Measurements from ENCODE around the gene SPATA19.

SPATA19 gene

DNA sequence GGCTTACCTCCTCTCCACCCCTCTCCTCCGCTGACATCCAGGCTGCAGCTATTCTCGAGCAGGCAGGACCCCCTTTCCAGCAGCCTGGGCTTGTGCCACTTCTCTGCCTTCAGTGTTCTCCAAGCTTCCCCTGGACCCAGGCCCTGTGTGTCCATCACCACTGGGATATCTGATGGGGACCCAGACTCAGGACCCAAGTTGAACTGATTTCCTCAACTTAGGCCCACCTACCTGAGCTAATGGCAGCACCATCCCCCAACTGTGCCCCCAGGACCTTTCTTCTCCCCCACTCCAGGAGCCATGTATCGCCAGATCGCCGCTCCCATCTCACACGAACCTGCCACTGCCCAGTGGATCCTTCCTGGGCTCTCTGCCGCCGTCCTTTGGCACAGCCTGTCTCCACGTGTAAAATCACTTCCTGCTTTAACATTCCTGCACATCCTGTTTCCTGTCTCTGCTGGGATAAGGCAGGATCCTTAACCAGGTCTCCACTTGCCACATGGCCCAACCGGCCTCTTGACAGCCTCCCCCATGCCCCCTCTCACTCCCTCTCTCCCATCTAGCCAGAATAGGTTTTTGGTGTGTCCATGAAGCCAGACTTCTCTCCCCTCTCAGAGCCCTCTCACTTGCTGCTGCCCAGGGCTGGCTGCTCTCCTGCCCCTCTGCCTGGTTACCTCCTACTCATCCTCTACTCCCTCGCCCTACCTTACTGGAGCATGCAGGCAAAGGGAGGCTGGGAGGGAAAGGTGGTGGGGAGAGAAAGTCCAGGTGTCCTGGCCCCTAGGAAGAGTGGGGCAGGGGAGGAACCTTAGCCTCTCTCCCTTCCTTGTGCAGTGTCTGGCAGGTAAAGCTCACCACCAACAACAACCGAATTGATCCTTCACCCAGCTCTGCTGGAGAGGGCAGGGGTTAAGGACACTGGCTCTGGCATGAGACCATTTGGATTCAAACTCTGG lies 9.4 kb downstream of the SPATA19 start:
- DNase-seq (ENCODE audit: low read depth), result no peak

GRCh38 chr11:133834682-133835592 lies 10.4 kb downstream of the SPATA19 start:
- peak; percentile 61 for DNase-seq (ENCODE audit: low read depth)

GRCh38 chr11:133833898-133834681 lies 11.2 kb downstream of the SPATA19 start:
- DNase-seq (ENCODE audit: low read depth), result no peak

DNA sequence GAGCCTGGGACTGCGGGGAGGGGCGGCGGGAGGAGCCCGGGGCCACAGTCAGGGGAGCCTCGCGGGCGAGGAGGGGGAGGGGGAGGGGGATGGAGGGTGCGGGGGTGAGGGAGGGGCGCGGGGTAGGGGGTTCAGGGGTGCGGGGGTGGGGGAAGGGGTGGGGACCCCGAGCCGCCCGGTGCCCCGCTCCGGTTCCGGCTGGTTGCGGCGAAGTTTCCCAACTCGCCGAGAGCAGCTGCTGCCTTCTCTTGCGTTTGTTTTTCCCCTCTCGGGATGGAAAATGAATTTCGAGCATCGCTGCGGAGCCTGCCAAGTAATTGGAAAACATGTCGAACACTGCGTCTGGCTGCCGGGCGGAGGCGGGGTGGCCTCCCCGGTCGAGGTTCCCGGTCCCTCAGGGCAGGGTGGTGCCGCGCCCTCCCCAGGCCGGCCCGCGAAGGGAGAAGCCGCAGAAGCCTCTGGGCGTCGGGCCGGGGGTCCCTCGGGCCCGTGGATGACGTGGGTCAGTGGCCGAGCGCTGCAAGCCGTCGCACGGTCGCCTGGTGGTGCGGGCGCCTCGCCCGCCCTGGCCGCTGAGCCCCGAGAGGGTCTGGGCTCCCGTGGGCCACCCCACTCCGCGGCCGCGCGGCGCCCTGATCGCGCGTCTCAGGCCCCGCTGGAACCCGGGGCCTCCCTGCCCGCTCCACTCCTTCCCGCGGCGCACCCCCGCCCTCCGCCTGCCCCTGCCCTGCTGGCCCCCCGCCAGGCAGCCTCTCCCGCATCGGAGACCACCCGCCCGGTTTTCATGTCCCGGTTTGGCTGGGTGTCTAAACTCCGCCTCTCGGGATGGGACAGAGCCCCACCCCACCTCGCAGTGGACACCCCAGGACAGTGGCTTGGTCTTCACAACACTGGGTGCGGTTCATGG lies 12.1 kb downstream of the SPATA19 start:
- DNase-seq (ENCODE audit: low read depth), result no peak

DNA sequence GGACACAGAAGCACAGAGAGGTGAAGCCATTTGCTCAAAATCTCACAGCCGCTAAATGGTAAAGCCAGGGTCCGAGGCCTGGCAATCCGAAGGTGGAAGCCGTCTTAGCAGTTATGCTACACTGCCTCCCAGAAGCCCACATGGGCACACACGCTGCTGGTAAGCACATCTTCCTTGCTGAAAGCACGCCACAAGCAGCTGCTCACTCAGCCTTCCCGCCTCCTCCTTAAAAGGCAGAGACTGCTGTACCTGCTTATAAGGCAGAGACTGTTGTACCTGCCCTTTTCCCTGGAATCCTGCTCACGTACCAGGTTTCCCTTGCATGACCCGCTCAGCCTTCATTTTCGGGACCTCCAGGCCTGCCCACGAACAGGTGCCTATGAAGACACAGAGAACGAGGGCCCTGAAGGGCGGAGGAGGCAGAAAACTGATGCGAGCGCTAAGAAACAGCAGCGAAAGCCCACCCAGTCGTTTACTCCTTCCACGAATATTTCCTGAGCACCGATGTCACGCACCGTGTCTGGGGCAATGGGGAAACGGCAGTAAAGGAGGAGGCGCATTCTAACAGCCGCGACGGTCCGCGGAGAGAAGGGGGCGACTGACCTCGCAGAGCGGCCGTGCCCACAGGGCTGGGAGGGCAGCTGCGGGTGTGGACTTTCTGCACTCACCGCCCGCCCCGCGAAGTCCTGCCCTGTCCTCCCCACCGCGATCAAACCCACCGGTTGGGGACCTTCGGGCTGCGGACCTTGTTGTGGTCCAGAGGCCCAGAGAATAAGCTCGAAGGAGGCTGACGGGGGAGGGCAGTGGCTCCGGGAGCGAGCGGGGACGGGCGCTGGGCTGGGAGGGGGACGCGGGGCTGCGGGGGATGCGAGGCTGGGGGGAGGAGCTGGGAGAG lies 13.0 kb downstream of the SPATA19 start:
- no peak for DNase-seq (ENCODE audit: low read depth)

- DNase-seq (ENCODE audit: low read depth), result no peak
Measured at GRCh38 chr11:133830931-133831907, 14.1 kb downstream of the SPATA19 start.

DNA sequence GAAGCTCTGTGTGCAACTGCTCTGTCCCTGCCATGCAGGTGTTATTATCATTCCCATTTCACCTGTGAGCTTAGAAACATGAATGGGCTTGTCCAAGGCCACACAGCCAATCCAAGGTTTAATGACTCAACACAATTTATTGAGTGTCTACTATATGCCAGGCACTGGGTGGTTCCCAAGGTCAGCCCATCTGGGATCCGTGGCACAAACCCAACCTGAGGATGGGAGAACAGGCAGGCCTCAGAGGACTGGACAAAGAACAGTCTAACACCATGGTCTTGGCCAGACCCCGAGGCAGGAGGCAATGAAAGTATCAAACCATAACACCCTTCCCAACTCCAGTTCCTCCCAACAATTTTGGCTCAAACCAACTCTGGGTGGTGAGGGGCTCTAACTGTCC lies 15.7 kb downstream of the SPATA19 start:
- DNase-seq (ENCODE audit: low read depth), result no peak

DNA sequence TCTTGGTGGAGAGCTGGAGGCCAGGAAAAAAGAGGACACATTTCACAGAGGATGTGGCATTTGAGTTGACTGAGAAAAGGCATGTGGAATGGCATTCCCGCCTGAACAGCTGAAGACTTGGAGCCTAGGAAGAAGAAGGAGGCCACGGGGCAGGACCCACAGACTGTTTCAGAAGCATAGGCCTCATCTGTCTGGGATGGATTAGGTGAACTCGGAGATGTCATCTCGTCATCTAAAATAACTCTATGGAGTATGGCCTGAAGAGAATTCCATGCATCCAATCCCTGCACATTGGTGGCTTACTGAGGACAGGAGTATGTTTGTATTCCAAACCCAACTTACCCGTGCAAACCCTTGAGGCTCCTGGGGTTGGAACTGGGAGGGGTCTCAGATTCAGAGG lies 16.4 kb downstream of the SPATA19 start:
- no peak for DNase-seq (ENCODE audit: low read depth)

DNA sequence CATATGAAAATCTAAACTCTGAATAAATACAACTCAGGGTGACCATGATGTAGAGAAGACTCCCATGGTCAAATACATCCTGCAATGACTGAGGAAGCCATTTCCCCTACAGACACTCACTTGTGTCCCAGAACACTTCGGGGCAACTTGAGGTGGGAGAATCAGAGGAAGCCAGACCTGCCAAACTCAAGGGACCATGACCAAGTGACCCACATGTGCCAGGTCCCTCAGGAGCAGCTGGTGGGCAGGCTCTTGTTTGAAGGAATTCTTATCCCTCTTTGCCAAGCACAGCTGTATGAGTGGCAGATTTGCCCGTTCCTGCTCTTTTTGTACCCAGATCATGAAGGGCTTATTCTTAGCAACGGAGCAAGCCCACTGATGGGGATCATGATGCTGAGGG lies 17.8 kb downstream of the SPATA19 start:
- DNase-seq (ENCODE audit: low read depth), result no peak

DNA sequence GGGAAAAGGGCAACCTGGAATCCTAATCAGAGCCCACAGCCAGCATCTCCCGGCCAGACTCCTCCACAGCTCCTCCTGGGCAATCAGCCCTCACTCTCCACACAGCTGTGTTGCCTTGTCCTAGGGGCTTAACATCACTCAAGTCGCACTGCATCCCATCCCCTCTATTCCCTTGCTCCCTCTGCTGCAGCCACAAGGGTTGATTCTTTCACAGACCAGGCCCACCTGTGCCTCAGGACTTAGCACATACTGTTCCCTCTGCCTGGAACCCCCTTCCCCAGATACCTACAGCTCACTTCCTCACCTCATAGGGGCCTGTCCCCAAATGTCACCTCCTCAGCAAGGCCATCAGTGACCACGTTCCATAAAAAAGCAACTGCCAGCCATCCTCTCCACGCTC lies 18.4 kb downstream of the SPATA19 start:
- no peak for DNase-seq (ENCODE audit: low read depth)

GRCh38 chr11:133825666-133826065 lies 19.6 kb downstream of the SPATA19 start:
- DNase-seq (ENCODE audit: low read depth), result no peak

DNA sequence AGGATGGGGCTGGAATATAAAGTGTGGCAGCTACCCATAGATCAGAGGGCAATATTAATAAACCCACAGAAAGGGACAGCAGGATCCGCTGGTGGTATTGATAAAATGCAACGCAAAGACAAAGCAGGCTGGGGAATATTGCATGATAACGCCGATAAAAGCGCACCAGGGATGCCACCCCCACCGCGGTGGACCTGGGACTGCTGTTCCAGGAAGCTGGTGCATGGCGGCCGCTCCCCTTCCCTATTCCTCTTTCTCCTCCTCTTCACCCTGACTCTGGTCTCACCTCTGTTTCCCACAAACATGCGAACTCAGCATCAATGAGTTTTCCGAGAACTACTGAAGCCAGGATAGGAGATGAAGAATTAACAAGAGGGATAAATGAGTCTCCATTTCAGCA lies 20.2 kb downstream of the SPATA19 start:
- no peak for DNase-seq (ENCODE audit: low read depth)

DNA sequence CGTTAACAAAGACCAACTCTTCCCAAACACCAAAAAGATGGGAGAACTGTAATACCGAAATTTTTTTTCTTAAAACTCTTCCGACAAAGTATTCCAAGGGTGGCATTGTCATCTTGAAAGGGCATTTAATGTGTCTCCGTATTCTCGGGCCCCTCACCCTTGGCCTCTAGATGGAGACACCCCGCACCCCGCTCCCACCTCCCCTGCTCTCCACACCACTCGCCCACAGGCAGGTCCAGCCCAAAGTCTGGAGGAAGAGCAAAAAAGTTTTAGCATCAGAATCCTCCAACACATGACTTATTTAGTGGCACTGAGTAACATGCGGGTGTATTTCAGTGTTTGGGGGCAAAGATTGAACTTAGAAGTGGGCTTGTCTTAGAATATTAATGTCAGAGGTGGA lies 20.7 kb downstream of the SPATA19 start:
- no peak for DNase-seq (ENCODE audit: low read depth)

DNA sequence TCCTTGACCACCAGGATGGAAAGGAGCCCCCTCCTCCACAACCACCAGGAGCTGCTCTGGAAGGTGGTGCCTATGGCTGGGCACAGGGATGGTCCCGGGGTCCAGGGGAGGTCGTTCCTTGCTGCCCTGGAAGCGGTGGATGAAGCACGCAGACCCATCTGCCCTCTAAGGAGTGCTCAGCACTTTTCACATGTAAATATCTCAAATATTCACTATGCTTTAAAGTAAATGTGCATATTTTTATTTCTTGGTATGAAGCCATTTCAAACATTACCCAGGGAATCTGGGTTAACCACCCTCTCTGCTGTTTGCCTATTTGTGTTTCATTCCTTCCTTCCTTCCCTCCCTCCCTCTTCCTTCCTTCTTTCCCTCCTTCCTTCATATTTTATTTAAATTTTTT lies 21.7 kb downstream of the SPATA19 start:
- DNase-seq (ENCODE audit: low read depth), result no peak

DNA sequence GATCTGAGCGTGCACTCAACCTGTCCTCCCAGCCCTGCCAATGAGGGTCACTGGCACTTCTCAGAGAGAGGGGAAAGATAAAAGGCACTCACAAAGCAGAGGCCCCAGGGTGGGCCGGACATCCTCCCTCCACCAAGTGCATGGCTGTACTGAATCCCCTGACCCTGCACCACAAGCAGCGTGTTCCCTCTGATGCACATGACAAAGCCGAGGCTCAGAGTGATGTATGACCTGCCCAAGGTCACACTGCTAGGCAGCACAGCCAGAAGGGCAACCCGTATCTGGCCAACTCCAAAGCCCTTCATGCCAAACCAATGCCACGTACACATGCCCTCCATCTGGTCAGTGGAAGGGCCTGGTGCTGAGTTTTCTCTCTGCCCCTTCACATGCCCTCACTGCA lies 22.1 kb downstream of the SPATA19 start:
- DNase-seq (ENCODE audit: low read depth), result no peak

DNA sequence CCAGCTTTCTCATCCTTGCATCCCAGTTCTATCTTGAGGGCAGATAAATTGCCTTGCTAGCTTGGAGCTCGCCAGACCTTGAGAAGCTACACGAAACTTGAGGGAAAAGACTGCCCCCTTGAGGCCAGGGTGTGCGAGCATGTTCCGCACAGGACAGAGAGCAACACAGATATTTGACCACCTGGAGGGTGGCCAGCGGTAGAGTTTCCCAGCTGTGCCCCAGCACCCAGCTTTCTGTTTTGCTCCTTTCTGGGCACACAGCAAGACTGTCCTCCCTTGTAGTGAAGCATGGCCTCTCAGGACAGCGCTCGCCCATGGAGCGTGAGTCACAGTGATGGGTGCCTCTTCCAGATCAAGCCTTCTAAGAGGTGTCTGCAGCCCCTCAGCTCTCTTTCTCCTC lies 23.5 kb downstream of the SPATA19 start:
- peak; percentile 33 for DNase-seq (ENCODE audit: low read depth)

GRCh38 chr11:133819746-133820315 lies 25.5 kb downstream of the SPATA19 start:
- DNase-seq (ENCODE audit: low read depth), result no peak

- DNase-seq (ENCODE audit: low read depth), result no peak
Measured at GRCh38 chr11:133819114-133819513, 26.2 kb downstream of the SPATA19 start.

Data from iris pigment epithelial cell (primary cell).